Hindlimb muscle (tissue), 1 donor: ENCODE data around the gene FKRP. TPM values are rescaled to one million over a fixed set of nuclear protein-coding genes. Genes with fewer than 3 reads are reported as not detected.
"Not testable (repeated sequence)": the region's sequence is repeated elsewhere in the genome, so short reads cannot be mapped to it uniquely, and the experiment has no call there.

Source experiments
- DNase-seq: peaks from one replicate; pipeline ENCODE4 v3.0.0-alpha.2; 2013
- polyA plus RNA-seq: library from polyadenylated mRNA; unstranded; fragments of 120-200 nt; gene quantifications from one replicate; pipeline ENCODE4 v1.2.1, GENCODE V29; 2013; ENCODE audit not compliant: insufficient read length

Gene FKRP, protein sequence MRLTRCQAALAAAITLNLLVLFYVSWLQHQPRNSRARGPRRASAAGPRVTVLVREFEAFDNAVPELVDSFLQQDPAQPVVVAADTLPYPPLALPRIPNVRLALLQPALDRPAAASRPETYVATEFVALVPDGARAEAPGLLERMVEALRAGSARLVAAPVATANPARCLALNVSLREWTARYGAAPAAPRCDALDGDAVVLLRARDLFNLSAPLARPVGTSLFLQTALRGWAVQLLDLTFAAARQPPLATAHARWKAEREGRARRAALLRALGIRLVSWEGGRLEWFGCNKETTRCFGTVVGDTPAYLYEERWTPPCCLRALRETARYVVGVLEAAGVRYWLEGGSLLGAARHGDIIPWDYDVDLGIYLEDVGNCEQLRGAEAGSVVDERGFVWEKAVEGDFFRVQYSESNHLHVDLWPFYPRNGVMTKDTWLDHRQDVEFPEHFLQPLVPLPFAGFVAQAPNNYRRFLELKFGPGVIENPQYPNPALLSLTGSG
- polyA plus RNA-seq = 20.3 TPM

DNA sequence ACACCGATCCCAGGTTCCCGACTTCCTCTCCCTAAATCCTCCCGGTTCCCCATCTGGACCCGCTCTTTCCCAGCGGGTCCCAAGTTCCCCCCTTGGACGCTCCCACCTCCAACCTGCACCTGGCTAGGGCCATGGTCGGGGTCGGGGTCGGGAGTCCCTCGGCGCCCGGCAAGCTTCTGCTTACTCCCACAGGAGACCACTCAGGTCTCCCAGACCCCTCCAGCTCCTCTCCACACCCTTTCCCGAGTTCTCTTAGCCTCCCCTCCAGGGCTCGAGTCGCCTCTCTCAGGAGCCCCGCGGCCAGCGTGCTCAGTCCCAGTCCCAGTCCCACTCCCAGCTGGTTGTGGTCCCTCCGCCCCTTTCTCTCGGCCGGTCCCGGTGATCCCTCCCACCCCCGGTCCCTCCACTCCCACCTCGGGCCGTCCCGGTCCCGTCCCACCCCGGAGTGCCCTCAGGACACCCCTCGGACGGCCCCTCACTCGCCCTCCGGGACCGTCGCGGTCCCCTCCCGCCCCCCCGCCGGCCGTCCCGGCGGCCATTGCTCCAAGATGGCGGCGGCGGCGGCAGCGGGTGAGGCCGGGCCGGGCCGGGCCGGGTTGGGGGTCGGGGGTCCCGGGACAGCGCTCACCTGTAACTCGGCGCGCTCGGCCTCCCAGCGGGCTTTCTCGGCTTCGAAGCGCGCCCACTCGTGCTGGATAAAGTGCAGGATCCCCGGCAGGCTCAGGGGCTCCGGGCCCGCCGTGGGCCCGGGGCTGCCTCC is at the start of gene FKRP:
Gene FKRP (plus strand): TSS at position 537 of the 760 bp plus-strand sequence. CDS start 9,394 bp downstream, outside the sequence.
- DNase-seq = no peak

- DNase-seq = no peak
Observed at GRCh38 chr19:46696866-46697203, 49.0 kb upstream of the FKRP start.

DNA sequence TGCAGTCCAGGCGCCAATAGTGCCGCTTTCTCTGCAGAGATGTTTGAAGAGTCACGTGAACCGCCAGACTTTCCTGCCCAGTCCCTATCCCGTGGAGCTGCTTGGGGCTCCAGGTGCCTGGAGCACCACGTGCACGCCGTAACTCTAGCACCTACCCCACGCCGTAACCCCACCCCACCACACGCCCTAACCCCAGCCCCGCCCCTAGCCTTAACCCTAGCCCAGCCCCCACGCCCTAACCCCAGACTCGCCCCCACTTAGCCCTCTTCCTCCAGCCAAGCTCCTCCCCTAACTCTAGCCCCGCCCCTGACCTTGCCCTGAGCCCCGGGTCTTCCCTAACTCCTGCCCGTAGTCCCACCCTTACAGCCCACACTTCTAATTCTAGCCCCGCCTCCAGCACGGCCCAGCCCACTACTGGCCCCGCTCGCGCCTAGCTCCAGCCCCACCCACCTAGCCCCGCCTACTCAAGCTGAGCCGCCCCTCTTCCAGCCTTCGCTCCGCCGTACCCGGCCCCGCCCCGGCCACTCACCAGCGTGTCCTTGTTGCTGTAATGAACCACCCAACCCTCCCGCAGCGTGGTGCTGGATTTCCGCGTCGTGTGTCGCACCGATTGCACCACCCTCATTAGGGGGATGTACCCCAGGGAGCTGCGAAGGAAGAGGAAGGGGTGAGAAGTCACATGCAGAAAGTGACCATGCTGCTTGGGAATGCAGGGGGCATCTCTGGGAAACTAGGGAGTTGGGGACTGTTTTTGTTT is 48.5 kb upstream of the FKRP start:
- peak; percentile 64 for DNase-seq

- no peak for DNase-seq
Observed at GRCh38 chr19:46698395-46699321, 47.2 kb upstream of the FKRP start.

GRCh38 chr19:46700704-46701103 is 45.2 kb upstream of the FKRP start:
- no peak for DNase-seq

DNA sequence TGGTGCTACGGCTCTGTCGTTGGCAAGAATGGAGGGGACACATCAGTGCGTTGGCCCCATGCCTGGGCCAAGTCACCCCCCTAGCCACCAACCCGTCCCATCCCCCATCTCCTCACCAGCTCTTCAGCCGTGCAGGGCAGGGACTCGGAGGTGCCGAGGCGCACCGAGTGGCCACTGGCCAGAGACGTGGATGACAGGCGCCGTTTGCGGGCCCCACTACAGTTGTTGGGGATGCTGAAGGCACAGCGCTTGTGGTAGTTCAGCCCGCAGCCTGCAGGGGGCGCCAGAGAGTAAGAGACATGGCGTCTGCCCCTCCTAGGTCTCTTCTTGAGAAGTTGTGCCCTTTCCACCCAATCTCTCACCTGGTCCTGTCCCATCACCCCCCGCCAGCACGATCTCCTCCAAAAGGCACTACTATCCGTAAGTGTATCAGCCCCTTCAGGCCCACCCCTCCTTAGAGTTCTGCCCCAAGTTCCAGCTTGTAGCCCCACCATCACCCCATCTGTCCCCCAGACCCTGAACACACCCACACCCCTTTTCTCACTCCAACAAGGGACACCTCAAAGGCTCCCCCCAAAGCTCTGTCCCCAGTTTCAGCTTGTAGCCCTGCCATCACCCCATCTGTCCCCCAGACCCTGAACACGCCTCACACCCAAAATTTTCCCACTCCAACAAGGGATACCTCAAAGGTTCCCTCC is 41.3 kb upstream of the FKRP start:
- no peak for DNase-seq

GRCh38 chr19:46710687-46711086 is 35.2 kb upstream of the FKRP start:
- no peak for DNase-seq

GRCh38 chr19:46712768-46713338 is 33.0 kb upstream of the FKRP start:
- DNase-seq = not testable (repeated sequence)

- peak; percentile 90 for DNase-seq
Observed at GRCh38 chr19:46713781-46714443, 31.9 kb upstream of the FKRP start.

DNA sequence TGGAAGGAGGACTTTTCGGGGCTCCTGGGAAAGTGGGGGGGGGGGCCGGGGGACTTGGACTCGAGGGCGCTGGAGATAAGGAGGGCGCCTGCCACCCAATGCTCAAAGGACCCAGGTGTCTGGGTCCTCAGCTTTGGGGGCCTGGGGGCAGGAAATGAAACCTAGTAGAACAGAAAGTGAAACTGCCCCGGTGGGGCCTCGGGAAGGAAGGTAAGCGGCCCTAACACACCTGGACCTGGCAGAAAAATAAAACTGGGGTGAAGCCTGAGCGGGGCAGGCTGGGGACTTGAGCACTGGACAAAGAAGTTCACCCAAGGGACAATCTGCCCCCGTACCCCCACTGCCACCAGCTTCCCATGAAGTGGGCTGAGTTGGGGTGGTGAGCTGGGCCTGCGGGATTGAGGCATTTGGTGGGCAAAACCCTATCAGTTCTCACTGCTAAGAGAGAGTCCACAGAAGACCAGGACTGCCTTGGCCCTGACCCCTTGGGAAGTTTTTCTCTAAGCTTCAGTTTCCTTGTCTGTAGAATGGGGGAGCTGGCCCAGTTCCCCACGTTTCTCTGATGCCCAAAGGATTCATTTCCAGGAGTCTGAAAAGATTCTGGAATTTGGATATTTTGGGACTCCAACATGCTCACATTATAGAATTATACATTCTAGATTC is 31.3 kb upstream of the FKRP start:
- no peak for DNase-seq

GRCh38 chr19:46715620-46715974 is 30.3 kb upstream of the FKRP start:
- DNase-seq = no peak

GRCh38 chr19:46715975-46716671 is 29.7 kb upstream of the FKRP start:
- no peak for DNase-seq

GRCh38 chr19:46716672-46717033 is 29.2 kb upstream of the FKRP start:
- DNase-seq = no peak

DNA sequence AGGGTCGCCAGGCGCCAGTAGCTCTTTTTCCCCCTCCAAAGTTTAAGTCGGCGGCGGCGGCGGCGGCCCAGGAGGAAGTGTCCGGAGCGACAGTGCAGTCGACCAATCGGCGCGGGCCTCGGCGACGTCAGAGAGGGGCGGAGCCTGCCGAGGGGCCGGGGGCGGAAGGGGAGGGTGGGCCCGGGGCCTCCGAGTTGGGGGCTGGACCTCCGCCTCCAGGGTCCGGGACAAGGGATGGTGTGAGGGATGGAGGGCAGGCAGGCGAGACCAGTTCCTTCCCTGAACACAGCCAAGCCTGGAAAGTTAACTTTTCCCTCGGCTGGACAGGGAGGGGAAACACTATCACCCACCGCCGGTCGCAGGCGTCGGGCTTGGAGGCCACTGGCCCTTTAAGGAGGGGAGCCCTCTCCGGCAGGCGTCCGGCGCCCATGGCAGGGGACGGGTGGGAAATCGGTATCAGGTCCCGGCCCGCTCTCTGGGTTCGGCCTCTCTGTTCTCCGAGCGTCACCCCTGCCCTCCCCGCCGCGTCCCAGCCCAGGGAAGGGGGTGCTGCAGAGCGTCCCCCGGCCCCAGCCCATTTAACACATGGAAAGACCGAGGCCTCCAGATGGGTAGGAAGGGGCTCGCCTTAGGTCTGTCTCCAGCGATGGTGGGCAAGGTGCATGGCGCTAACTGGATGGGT is 28.7 kb upstream of the FKRP start, which contains the start of gene PRKD2:
Gene PRKD2 (minus strand): TSS at position 81 of the 682 bp plus-strand sequence. CDS start 744 bp downstream, outside the sequence.
- peak; percentile 91 for DNase-seq

GRCh38 chr19:46717716-46718143 is 28.1 kb upstream of the FKRP start:
- no peak for DNase-seq

DNA sequence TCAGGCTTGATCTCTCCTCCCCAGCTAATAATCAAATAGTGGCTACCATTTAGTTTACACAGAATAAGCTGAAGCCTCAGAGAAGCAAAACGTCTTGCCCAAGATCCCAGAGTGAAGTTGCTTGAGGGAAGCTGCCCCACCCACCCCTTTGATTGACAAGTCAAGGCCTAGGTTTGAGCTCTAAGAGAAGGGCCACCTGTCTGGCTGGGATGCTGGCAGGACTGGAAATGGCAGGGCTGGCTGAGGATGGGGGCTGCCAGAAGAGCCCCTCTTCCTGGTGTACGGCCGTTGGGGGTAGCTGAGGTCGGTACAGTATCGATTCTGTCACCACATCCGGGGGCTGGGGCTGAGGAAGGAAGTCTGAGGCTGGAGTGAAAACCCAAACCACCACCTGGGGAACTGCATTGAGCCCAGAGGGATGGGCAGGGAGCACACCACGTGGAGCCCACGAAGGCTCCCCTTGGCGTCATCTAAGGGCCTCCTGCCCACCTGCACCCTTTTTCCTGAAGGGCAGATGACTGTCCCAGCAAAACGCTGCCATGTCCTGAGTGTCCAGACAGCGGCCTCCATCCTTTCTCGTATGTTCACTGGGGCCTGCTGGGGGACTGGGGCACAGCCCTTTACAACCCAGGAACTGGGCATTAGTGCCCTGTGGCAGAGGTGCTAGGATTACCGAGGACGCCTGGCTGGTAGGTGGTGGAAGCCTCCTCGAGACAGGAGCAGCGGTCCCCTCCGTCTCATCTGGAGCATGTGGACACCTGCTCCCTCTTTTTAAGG is 27.5 kb upstream of the FKRP start:
- DNase-seq = no peak

GRCh38 chr19:46718934-46719622 is 26.8 kb upstream of the FKRP start:
- DNase-seq = no peak
